Endothelial cell of umbilical vein (primary cell): ENCODE data around the gene ECD. TPM values are rescaled to one million over a fixed set of nuclear protein-coding genes. Genes with fewer than 3 reads are reported as not detected.

Source experiments
- BruUV-seq: library from RNA; stranded (reverse); fragments of 400-500 nt; replicated peaks from 2 replicates; lab custom pipeline; 2021; lab: Mats Ljungman, UMichigan
- CTCF ChIA-PET: fragments of 300-600, 350-600 bp; sonication (Branson Sonifier 250); formaldehyde crosslinking; loops from one replicate; lab custom pipeline; 2021; ENCODE audit warnings: antibody characterized with exemption, inconsistent platforms; lab: Charles Lee
- POLR2A ChIA-PET: fragments of 300-600, 350-600 bp; sonication (Branson Sonifier 250); formaldehyde crosslinking; loops from one replicate; lab custom pipeline; 2021; ENCODE audit warnings: antibody characterized with exemption, inconsistent platforms; lab: Charles Lee
- DNase-seq: peaks from one replicate; pipeline ENCODE4 v3.0.0-alpha.2; 2011; ENCODE audit warnings: low read depth, low spot score
- FAIRE-seq: peaks from 2 replicates; lab custom pipeline; 2011; peaks lifted over from hg19 to GRCh38; lab: Jason Lieb, UNC
- H2AFZ ChIP-seq: 2 replicates; pipeline ENCODE4 v1.6.0; 2012; ENCODE audit warnings: low read depth, low read length, control low read depth, inconsistent platforms
- H3K27ac ChIP-seq: 2 replicates; pipeline ENCODE4 v1.5.1; 2011; ENCODE audit warnings: low read depth, mild to moderate bottlenecking, control low read depth, low read length, moderate library complexity; ENCODE audit not compliant: insufficient read depth
- H3K27me3 ChIP-seq, 2 experiments: 2 replicates each; pipeline versions ENCODE4 v1.6.0 to v1.6.1; 2011; ENCODE audit warnings: low read length in 2 of 2, mixed read lengths in 1 of 2; ENCODE audit not compliant: control insufficient read depth in 2 of 2, insufficient read depth in 2 of 2
- H3K36me3 ChIP-seq, 2 experiments: 2 replicates in 1 of 2; 3 replicates in 1 of 2; pipeline ENCODE4 v1.5.1; 2011; ENCODE audit warnings: low read length in 2 of 2, mild to moderate bottlenecking in 1 of 2, moderate library complexity in 1 of 2; ENCODE audit not compliant: control insufficient read depth in 2 of 2, insufficient read depth in 2 of 2; ENCODE audit errors: extremely low read depth in 1 of 2
- H3K4me1 ChIP-seq: 3 replicates; pipeline ENCODE4 v1.5.1; 2011; ENCODE audit warnings: mild to moderate bottlenecking, low read length; ENCODE audit not compliant: control insufficient read depth, insufficient read depth; ENCODE audit errors: extremely low read depth
- H3K4me2 ChIP-seq: 2 replicates; pipeline ENCODE4 v1.6.1; 2011; ENCODE audit warnings: low read length, control low read depth, mixed read lengths; ENCODE audit not compliant: insufficient read depth
- H3K4me3 ChIP-seq, 3 experiments: fragments of 200-600 bp in 1 of 3; sonication (generic), shearing (Covaris generic) in 1 of 3; replicated peaks in 1 of 3; 2 replicates each; pipeline ENCODE4 v1.5.1; 2011 to 2016; ENCODE audit warnings: control low read depth in 3 of 3, low read length in 3 of 3, mild to moderate bottlenecking in 2 of 3, inconsistent platforms in 1 of 3, low read depth in 1 of 3, moderate library complexity in 1 of 3; ENCODE audit not compliant: insufficient read depth in 1 of 3
- H3K79me2 ChIP-seq: 2 replicates; pipeline ENCODE4 v1.6.0; 2012; ENCODE audit warnings: low read length, inconsistent platforms; ENCODE audit not compliant: control insufficient read depth, insufficient read depth
- H3K9ac ChIP-seq: replicated peaks from 2 replicates; pipeline ENCODE3; 2011; ENCODE audit warnings: low read length, control low read depth; ENCODE audit not compliant: insufficient read depth; ENCODE audit errors: extremely low read depth
- H3K9me1 ChIP-seq: replicated peaks from 3 replicates; pipeline ENCODE4 v1.6.0; 2011; ENCODE audit warnings: mild to moderate bottlenecking, low read length; ENCODE audit not compliant: control insufficient read depth, insufficient read depth; ENCODE audit errors: extremely low read depth
- H3K9me3 ChIP-seq: replicated peaks from 2 replicates; pipeline ENCODE4 v1.5.1; 2012; ENCODE audit warnings: low read length, inconsistent platforms; ENCODE audit not compliant: control insufficient read depth, insufficient read depth
- H4K20me1 ChIP-seq: replicated peaks from 2 replicates; pipeline ENCODE3; 2011; ENCODE audit warnings: mild to moderate bottlenecking, low read length; ENCODE audit not compliant: control insufficient read depth, insufficient read depth; ENCODE audit errors: extremely low read depth
- EZH2 ChIP-seq: IDR thresholded peaks from 2 replicates; pipeline ENCODE4 v1.6.1; 2012; ENCODE audit warnings: borderline replicate concordance, low read depth, mild to moderate bottlenecking, moderate library complexity, low read length, inconsistent platforms; ENCODE audit not compliant: severe bottlenecking
- FOS ChIP-seq: IDR thresholded peaks from 2 replicates; pipeline ENCODE4 v1.6.1; 2011; ENCODE audit warnings: mild to moderate bottlenecking, low read length, moderate library complexity, borderline replicate concordance; ENCODE audit not compliant: insufficient read depth
- GATA2 ChIP-seq: IDR thresholded peaks from 2 replicates; pipeline ENCODE4 v1.7.0; 2011; ENCODE audit warnings: low read depth, mild to moderate bottlenecking, moderate library complexity, mixed read lengths, low read length; ENCODE audit not compliant: insufficient read length, insufficient read depth
- JUN ChIP-seq: IDR thresholded peaks from 2 replicates; pipeline ENCODE4 v1.6.1; 2011; ENCODE audit warnings: borderline replicate concordance, low read depth; ENCODE audit not compliant: insufficient read length, insufficient read depth
- MYC ChIP-seq: IDR thresholded peaks from one replicate; pipeline ENCODE4 v1.6.1; 2011; ENCODE audit warnings: mild to moderate bottlenecking, low read depth, low read length
- POLR2A ChIP-seq: IDR thresholded peaks from 2 replicates; pipeline ENCODE4 v1.6.1; 2012; ENCODE audit warnings: low read depth, mild to moderate bottlenecking, control low read depth, low read length
- POLR2AphosphoS5 ChIP-seq: IDR thresholded peaks from 2 replicates; pipeline ENCODE4 v1.6.1; 2012; ENCODE audit warnings: low read depth, mild to moderate bottlenecking, control low read depth, low read length, moderate library complexity; ENCODE audit not compliant: insufficient read depth
- dilution Hi-C: fragments of 300-500 bp; cut with MboI; formaldehyde crosslinking; loops from one replicate; pipeline ENCODE4 v1.15.0; 2019; ENCODE audit warnings: low sequenced_read_pairs; ENCODE audit not compliant: extremely low pct_ligation_motif_present
- intact Hi-C: fragments of 100-400 bp; cut with micrococcal nuclease; formaldehyde crosslinking; loops from one replicate; pipeline ENCODE4 v1.10.0; 2022
- polyA plus RNA-seq, 4 experiments: library from polyadenylated mRNA; depleted of rRNA in 3 of 4; stranded (reverse) in 3 of 4; unstranded in 1 of 4; fragments of >200 nt; gene quantifications; 2 replicates each; pipeline versions ENCODE4 v1.2.1 to v1.2.3, GENCODE V29; 2011 to 2012; ENCODE audit warnings: missing spikeins in 1 of 4
- total RNA-seq: library from RNA; stranded (reverse); gene quantifications from 2 replicates; pipeline ENCODE4 v1.2.3, GENCODE V29; 2021
- TF ChIP-seq, protein P1 (sequence below), 2 donors: IDR thresholded peaks; 1 replicate in 1 of 2; 2 replicates in 1 of 2; pipeline ENCODE4 v1.5.1; 2011; ENCODE audit warnings: low read length in 2 of 2, mild to moderate bottlenecking in 2 of 2, moderate library complexity in 2 of 2, control low read depth in 1 of 2, inconsistent platforms in 1 of 2, low read depth in 1 of 2; ENCODE audit not compliant: insufficient read depth in 1 of 2; ENCODE audit errors: extremely low read depth in 1 of 2
- TF ChIP-seq, protein P2 (sequence below): IDR thresholded peaks from 2 replicates; pipeline ENCODE4 v1.6.1; 2011; ENCODE audit not compliant: insufficient read depth, insufficient read length

ECD gene
- total and polyA plus RNA-seq, 2 donors (not counting 3 experiments of a cell fraction or from before 2014, with no cell fraction given) = 27.2 to 32.3 TPM

DNA sequence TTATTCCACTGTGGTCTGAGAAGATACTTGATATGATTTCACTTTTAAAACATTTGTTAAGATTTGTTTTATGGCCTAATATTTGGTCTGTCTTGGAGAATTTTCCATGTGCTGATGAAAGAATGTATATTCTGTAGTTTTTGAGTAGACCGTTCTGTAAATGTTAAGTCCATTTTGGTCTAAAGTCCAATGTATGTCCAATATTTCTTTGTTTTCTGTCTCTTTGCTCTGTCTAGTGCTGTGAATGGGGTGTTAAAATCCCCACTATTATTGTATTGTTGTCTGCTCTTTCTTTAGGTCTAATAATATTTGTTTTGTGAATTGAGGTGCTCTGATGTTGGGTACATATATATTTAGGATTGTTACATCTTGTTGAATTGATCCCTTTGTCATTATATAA, 47.9 kb upstream of the ECD start:
- peaks cover 2 to 3% of the 10 kb centered on the region in 2 experiments for H3K36me3 ChIP-seq
- no peaks in the 10 kb centered on the region for H3K27me3 ChIP-seq
- H3K79me2 ChIP-seq = no peaks in the 10 kb centered on the region
- no peaks in the 10 kb centered on the region for H4K20me1 ChIP-seq
- no peak overlapping the region for H3K27ac ChIP-seq
- H3K9me1 ChIP-seq = no peaks in the 10 kb centered on the region
- ChIA-PET POLR2A (no interaction called here), CTCF (no interaction called here)
- no peak overlapping the region for H3K9ac ChIP-seq
- BruUV-seq = no TSS peak
- H2AFZ ChIP-seq = no peak overlapping the region
- H3K9me3 ChIP-seq = no peaks in the 10 kb centered on the region
- H3K4me1 ChIP-seq = no peaks in the 10 kb centered on the region
- DNase-seq (no peak), FAIRE-seq (no peak)
- no peak overlapping the region for H3K4me3 ChIP-seq
- H3K4me2 ChIP-seq = no peak overlapping the region
- dilution Hi-C loops = no loop called here
- intact Hi-C loops = no loop called here
- TF ChIP-seq POLR2A = no peak
- TF ChIP-seq, protein P1, sequence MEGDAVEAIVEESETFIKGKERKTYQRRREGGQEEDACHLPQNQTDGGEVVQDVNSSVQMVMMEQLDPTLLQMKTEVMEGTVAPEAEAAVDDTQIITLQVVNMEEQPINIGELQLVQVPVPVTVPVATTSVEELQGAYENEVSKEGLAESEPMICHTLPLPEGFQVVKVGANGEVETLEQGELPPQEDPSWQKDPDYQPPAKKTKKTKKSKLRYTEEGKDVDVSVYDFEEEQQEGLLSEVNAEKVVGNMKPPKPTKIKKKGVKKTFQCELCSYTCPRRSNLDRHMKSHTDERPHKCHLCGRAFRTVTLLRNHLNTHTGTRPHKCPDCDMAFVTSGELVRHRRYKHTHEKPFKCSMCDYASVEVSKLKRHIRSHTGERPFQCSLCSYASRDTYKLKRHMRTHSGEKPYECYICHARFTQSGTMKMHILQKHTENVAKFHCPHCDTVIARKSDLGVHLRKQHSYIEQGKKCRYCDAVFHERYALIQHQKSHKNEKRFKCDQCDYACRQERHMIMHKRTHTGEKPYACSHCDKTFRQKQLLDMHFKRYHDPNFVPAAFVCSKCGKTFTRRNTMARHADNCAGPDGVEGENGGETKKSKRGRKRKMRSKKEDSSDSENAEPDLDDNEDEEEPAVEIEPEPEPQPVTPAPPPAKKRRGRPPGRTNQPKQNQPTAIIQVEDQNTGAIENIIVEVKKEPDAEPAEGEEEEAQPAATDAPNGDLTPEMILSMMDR (IDR thresholded peaks at IDR 0.05; ENCODE audit: extremely low read depth in 1 of 2, insufficient read depth in 1 of 2, low read depth in 1 of 2, low read length in 2 of 2) = no peak
- no peak for TF ChIP-seq MYC
- no peak for TF ChIP-seq JUN
- TF ChIP-seq EZH2 = no peak
- no peak for TF ChIP-seq POLR2AphosphoS5
- TF ChIP-seq, protein P2, sequence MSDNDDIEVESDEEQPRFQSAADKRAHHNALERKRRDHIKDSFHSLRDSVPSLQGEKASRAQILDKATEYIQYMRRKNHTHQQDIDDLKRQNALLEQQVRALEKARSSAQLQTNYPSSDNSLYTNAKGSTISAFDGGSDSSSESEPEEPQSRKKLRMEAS = no peak
- no peak for TF ChIP-seq FOS
- TF ChIP-seq GATA2 = no peak
